HG03354 (cell line): ENCODE data around the gene LRRC51.
A peak's percentile ranks its signal among the peaks of the same experiment; 100 is the strongest.

ENCODE experiments used
- ATAC-seq: cut with Tn5 transposase; IDR thresholded peaks from one replicate; pipeline ENCODE4 v1.9.1; 2021; ENCODE audit warnings: mild to moderate bottlenecking; ENCODE audit not compliant: unreplicated experiment, poor library complexity, severe bottlenecking

Gene LRRC51

DNA sequence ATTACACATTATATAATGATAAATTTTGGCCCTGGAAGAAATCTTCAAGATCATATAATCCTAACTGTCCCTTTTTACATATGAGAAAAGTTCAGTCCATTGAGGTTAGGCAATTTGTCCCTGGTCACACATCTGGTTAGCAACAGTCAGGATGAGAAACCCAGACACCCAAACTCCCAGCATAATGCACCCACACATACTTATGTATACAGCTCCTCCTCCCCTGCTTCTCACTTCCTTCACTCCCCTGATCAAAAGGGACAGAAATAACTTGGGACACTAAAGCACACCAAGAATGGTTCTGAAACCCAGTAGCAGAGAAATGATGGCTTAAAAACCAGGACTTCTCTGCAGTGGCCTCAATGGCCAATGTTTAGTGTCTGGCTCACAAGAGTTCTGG, 11.4 kb upstream of the LRRC51 start:
- ATAC-seq = no peak

DNA sequence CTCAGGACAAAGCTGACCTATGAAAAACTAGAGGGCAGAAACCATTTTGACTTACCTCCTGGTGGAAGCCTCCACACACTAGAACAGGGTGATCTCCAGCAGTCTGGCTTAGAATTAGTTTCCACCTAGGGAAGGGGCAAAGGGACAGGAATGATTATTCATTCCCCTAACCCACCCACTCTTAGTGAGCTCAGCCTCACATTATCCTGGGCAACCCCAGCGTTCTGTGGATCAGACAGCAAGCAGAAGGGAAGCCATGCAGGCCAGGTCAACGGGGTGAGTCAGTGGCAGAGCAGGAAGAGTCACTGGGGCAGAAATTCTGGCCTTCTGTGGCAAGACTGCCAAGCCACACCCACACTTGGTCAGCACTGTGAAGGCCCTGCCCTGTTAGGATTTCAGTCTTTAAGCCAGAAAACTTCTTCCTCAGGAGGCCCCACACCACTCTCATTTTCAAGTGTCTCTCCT, 10.8 kb upstream of the LRRC51 start:
- no peak for ATAC-seq

DNA sequence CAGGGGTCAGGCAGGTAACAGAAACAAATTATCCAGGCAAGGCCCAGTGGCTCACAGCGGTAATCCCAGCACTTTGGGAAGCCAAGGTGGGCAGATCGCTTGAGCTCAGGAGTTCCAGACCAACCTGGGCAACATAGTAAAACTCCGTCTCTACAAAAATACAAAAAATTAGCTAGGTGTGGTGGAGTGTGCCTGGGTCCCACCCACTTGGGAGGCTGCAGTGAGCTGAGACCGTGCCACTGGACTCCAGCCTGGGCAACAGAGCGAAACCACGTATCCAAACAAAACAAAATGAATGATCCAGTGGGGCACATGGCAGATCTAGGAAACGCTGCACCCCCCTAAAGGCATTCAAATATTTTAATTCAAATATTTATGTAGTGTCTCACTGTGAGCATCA, 10.2 kb upstream of the LRRC51 start:
- no peak for ATAC-seq

DNA sequence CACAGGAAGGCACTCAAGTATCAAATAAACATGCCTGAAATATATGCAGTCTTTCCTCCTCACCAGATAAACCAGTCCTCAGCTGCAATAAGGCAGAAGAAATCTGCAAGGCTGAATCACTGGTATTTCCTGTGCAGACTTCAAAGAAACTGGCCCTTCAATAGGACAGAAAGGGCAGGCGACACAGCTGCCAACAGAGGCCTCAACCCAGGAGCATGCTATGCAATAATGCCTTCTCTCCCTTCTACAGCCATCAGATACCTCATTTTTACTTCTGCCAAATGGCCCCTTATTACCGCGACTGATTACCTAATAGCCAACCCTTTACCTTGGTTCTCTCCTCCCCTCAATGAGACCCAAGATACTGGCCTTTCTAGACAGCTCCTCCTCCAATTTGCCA, 8.3 kb upstream of the LRRC51 start:
- no peak for ATAC-seq

DNA sequence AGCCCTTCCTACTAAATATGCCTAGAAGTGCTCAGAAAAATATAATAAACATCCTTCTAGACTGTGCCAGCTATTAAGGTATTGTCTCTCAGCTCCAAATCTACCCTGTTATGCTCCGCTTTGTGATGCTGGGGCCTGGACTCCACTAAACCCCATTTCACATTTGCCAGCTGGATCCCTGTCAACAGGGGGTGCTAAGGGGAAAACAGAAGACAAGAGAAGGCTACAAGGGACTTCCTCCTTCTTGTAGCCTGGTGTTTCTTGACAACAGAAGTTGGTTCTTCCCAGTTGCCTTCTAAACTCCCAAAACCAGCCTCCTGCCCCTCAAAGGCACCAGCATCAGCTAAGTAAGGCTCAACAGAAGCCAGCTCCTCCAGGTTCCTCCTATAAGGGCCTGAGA, 5.5 kb upstream of the LRRC51 start:
- ATAC-seq = no peak

DNA sequence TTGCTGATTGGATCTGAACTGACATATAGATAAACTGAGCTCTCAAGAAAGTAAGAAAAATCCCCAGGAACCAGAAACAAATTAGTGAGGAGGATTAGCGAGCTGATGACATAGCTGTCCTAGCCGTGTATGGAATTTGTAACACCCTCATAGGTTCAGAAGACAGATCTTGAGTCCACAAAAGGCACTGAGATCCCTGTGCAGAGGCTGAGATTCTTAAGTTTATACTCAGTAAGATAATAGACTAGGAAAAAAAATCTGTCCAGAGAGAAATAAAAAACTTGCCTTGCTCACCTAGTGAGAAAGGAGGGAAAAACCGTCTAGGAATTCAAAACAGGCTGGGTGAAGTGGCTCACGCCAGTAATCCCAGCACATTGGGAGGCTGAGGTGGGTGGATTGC, 4.9 kb upstream of the LRRC51 start:
- ATAC-seq = no peak

DNA sequence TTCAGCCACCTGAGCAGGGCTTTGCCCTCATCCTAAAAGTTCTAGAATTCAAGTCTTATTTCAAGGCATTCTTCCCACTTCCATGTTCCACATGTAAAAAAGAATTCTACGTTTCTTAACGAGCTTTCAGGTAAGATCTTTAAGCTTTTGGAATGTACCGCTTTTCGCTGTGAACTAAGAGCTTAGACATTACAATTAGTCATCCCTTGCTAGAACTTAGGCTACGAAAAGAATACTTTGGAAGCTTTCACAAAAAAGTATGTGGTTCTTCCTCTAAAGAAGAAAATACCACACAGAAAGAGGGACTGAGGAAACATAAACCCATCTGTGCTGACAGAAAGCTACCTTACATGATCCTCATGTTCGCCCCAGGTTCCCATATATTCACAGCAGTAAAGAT, 2.2 kb upstream of the LRRC51 start:
- ATAC-seq = no peak

DNA sequence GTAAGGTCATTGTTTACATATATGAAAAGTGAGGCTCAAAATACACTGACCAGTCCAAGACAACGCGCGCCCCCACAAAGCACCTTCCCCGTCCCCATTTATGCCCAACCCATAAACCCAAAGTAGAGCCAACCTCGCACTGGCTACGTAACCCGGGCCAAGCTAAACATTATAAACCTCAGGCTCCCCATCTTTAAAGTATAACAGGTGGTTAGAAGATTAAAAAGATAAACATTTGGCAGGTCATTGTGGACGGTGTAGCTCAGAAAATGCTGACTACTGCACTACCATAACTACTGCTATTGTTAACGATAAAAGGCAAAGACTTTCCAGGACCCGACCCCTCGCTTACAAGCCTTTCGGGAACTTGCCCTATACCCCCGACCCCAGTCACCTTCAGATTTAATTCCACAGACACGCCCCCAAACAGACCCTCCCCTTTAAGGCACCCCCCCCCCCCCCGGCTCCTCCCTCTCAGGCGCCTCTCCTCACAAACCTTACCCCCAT, 778 bp upstream of the LRRC51 start:
- no peak for ATAC-seq

DNA sequence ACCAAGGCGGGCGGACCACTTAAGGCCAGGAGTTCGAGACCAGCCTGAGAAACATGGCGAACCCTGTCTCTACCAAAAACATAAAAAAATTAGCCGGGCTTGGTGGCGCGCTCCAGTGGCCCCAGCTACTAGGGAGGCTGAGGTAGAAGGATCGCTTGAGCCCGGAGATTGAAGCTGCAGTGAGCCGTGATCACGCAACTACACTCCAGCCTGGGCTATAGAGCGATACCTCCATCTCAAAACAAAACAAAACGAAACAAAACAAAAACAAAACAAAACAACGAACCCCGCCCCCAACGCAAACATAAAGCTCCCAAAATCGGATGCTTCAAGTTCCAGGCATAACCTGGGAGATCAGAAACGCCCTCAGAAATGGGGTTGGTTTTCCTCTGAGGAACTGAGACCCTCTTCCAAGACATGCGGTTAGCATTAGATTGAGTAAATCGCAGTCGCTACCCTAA, 564 bp downstream of the LRRC51 start:
- ATAC-seq = no peak

DNA sequence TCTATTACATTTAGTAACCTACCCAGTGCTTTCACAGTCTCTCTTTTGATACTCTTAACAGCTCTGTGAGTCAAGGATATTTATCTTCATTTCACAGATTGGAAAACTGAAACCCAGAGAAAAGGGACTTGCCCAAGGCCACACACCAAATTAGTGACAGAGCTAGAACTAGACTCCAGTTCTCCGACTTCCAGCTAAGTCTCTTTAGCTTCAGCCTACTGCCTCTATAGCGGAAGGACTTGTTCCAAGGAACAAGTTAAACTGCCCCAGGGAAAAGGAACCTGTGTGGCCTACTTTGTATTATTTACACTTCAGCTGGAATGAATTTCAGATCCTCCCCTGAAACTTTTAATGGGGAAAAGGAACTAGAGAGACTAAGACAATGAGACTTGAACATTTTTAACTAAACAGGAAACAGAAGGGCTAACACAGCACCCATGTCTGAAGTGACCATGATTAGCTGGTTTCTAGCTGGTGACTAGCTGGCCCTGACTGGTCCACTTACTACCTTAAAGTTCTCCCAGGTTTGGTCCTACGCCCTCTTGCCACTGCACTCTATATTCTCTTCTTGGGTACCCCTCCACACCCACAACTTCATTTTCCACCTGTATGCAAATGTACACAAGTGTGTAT, 1.3 kb downstream of the LRRC51 start:
- no peak for ATAC-seq

DNA sequence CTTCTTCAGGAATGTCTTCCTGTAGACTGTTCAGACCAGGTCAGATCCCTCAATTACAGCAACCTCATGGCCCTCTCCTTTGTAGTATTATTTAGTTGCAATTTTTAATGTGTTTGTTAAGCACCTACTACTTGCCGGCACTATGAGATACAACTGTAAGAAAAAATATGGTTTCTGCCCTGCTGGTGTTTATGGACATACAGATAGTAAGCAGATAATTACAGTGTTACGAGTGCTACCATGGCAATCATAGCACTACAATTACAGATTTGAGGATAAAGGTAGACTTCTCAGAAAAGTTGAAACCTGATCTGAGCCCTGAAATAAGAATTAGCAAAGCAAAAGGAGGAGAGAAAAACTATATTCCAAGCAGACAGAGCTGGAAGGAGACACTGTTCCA, 2.8 kb downstream of the LRRC51 start:
- ATAC-seq = no peak

DNA sequence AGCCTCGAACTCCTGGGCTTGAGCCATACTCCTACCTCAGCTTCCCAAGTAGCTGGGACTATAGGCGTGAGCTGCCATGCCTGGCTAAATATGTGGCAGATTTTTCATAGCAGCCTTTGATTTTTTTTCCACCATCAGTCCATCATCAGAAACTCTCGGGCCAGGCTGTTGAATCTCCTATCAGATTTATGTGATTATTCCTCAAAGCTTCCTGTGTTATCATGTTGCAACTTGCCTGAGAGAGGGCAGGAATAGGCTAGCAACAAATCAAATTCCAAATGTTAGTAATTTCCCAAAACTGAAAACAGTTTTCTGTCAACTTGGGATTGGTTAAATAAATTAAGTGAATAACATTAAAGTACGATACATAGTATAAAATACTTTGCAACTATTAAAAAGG, 3.4 kb downstream of the LRRC51 start:
- ATAC-seq = no peak

DNA sequence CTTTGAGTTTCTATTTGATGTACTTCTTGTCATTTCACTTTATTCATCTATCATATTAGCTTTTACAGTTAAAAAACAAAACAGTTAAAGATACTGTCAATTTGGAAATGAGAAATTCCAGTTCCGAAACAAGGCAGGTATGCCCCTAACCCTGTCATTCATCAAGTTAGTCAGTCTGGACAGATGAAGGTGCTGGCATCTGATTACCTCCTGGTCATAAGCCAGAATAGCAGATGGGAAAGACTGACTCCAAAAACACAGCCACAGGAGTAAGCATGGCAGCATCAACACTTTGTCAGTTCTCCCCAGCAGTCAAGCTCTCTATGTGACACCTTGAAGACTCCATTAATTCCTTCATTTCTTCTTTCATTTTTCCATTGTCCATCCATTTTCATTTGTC, 4.3 kb downstream of the LRRC51 start:
- no peak for ATAC-seq

DNA sequence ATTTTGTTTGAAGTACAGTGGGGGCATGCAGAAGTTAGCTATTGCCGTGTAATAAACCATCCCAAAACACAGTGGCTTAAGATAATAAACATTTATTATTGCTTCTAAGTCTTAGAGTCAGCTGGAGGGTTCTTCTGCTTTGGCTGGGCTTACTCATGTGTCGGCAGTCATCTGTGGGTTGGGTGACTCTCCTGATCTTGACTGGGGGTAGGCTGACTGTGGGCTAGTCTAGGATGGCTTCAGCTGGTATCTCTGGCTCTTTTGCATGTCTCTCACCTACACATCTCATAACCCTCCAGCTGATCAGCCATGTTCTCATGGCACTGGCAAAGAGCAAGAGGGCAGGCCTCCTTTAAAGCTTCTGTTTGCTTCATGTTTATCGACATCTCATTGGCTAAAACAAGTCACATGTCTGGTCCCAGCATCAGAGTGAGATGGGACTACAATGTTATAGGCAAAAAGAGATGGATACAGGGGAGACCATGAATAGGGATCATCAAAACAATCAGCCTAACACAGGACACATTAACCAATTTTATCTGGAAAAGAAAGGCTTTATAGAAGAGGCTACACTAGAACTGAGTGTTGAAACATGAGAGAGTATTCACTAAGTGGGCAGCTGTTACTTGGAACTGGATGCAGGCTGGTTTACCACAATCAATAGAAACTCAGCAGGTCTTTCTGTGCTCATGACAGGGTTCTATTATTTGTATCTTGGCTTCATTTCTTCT, 5.1 kb downstream of the LRRC51 start:
- no peak for ATAC-seq

DNA sequence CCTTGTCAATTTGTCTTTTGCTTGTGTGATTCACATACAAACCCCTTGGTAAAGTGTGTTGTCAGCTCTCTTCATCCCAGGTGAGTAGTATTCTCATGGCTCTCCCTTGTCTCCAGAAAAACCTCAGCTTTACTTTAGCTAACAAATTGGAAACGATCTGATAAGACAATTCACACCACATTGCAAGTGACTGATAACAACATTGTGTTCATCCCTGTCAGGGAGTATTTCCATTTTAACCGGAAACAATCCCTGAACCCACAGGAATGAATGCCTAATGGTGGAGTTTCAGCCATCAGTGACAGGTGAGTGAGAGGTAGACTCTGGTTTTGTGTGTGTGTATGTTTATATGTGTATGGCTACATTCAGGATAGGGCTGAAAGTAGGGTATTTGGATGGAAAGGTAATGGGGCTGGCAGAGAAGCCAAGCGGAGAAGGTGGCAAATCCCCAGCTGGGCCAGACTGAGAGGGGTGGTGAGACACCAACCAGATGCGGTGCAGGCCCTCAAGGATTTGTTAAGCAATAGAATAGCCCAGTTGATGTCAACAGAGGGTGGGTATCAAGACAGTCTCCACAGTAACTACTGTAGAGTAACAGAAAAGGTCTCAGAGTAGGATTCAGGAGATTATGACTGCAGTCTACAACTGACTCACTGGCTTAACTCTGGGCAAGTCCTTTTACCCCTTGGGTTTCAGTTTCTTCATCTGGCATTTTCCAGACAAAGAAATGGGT, 7.6 kb downstream of the LRRC51 start:
- no peak for ATAC-seq

DNA sequence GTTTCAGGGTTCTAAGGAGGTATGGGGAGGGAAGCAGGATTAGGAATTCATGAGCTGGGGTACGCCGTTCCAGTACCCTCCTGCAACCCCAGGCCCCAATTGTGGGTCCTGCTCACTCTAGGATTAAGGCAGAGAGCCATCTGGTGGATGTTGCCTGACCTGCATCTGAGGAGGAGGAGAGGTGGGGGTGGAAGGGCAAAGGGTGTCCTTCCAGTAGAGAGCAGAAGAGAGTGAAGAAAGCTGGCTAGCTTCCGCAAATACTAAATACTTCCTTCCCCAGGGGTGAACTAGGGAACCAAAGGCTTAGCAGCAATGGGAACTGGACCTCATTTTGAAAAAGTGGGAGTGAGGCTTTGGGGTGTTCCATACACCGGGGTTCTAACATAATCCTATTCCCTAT, 10.6 kb downstream of the LRRC51 start:
- peak; percentile 63 for ATAC-seq

DNA sequence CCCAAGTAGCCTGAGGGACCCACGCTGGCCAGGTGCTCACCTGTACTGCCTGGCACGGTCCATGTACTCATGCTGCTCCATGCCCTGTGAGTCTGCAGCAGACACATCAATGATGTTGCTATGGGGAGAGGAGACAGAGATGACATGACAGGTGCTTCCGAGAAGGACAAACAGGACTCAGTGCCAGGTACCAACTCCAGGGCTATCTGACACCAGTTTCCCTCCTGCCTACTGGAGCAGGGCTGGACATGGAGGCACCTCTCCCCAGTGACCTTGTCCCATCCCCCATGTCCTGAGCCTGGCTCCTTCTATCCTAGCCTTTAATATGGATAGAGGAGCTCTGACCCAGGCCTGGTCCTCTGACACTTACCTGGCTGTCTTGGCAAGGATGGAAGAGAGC, 18.1 kb downstream of the LRRC51 start:
- ATAC-seq = no peak

DNA sequence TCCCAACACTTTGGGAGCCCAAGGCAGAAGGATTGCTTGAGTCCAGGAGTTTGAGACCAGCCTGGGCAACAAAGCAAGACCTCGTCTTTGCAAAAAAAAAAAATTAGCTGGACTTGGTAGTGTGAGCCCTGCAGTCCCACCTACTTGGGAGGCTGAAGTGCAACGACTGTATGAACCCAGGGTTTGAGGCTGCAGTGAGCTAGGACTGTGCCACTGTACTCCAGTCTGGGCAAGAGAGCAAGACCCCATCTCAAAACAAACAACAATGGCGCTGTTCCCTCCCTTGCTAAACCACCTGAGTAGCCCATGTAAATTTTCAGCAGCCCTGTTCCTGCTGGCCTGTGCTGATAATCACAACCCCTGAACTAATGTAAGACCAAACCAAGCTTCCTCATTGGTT, 19.4 kb downstream of the LRRC51 start:
- ATAC-seq = no peak

DNA sequence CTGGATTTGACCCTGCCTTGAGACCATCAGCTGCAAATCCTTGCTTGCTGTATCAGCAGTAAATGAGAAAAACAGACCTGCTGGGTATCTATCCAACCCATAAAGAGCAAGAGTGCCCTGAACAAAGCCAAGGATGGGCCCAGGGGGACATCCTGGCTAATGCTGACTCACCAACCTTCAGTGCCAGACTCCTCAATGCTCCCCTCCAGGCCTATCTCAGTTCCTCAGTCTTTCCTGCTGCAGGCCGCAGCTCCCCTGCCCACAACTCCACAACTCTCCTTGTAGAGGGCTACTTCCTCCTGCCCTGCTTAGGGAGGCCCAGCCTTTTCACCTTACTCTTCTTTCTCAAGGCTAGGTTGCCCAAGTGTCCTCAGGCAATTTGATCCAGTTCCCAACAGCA, 19.8 kb downstream of the LRRC51 start:
- no peak for ATAC-seq

DNA sequence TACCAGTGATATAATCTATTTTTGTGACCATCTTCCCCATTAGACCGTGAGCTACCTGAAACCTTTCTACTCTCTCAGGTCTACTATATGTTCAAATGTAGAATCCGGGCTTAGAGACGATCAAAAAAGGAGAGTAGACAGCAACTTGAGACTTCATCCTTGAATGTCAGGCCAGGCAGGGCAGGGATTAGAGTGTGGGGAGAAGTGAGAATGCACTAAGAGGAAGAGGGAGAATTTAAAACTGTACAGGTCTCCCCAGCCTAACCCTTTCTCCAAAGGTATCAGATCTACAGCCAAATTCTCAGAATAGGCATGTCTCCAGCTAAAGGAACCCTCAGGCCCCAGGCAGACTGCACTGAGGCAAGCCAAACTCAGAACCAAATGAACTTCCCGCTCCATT, 21.5 kb downstream of the LRRC51 start:
- ATAC-seq = no peak

DNA sequence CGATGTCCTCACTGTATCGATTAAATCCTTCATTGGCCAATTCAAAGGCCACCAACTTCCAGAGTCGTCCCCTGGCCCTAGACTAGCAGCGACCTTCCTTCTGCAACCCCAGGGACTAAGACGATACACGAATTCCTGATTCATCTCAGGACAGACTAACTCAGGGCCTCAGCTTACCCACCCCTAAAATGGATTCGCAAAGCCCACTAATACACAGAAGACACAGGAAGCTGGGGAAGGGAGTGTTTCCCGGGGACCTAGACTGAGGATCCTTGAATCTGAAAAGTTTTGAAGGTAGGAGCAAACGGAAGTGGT, 21.9 kb downstream of the LRRC51 start:
- ATAC-seq = no peak
